Stimulated activated CD4-positive, alpha-beta T cell treated with anti-CD3 and anti-CD28 coated beads, Interleukin-4, amount 100 ng/mL, for 1 hour (primary cell): ENCODE results near the gene MED19.
"Not testable (repeated sequence)": the region's sequence is repeated elsewhere in the genome, so short reads cannot be mapped to it uniquely, and the experiment has no call there.

Experiments
- DNase-seq: peaks from one replicate; pipeline ENCODE4 v3.0.0-alpha.2; 2020

Gene MED19, protein sequence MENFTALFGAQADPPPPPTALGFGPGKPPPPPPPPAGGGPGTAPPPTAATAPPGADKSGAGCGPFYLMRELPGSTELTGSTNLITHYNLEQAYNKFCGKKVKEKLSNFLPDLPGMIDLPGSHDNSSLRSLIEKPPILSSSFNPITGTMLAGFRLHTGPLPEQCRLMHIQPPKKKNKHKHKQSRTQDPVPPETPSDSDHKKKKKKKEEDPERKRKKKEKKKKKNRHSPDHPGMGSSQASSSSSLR

GRCh38 chr11:57711414-57712255, at the start of gene MED19:
MED19 (minus strand) TSS chr11:57712215; CDS start chr11:57712179, 36 bp downstream.
- peak; percentile 65 for DNase-seq

DNA sequence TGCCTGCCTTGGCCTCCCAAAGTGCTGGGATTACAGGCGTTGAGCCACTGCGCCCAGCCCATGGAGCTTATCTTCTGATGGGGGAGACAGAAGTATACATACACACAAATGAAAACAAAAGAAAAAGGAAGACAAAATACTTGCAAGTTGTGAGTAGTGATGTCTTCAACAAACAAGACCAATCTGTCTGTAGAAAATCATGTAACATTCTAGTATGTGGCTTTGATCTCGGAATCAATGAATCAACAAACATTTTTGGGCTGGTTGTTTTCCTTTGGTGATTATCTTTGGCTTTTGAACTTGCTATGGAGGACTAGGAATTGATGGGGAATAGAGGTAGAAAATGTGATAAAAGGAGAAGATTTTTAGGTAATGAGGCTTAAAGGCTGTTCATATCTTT, 46.2 kb upstream of the MED19 start:
- no peak for DNase-seq

GRCh38 chr11:57752954-57753353, 40.9 kb upstream of the MED19 start:
- DNase-seq = no peak

GRCh38 chr11:57751676-57752253, 39.8 kb upstream of the MED19 start, which contains the start of gene BTBD18:
BTBD18 (minus strand) TSS chr11:57751819; CDS start chr11:57751188, 631 bp downstream.
- no peak for DNase-seq

DNA sequence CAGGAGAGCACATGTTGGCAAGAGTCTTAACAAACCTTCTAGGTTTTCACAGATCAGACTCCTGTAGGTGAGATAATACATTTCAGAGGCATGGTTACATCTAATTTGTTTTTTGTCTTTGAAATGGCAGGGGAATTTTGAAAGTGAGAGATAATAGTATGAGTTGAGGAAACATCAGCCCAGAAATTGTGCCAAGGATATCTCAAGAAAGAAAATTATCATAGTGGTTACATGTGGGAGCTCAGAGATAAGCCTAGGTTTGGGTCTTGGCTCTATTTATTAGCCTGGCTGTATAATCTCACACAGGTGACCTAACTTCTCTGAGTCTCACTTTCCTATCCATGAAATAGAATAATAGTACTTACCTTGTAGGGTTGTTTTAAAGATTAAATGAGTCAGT, 39.2 kb upstream of the MED19 start:
- DNase-seq = no peak

DNA sequence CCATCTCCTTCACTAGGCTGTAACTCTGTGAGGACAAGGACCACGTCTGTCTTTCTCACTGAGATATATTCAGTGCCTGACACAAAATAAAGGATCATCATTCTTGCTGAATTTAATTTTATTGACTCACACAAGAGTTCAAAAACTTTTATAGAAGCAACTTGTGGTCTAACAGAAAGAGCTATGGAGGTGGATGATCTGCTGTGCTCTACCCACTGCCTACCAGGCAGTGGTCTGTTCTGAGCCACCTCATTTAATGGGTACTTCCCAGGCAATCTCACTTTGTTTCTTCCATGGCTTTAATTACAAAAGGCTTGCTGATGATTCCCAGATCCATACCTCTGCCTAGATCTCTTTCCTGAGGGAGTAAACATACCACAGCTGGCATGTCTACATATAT, 34.9 kb upstream of the MED19 start:
- DNase-seq = no peak

- no peak for DNase-seq
These were observed 33.2 kb upstream of the MED19 start for GRCh38 chr11:57745206-57745605.

DNA sequence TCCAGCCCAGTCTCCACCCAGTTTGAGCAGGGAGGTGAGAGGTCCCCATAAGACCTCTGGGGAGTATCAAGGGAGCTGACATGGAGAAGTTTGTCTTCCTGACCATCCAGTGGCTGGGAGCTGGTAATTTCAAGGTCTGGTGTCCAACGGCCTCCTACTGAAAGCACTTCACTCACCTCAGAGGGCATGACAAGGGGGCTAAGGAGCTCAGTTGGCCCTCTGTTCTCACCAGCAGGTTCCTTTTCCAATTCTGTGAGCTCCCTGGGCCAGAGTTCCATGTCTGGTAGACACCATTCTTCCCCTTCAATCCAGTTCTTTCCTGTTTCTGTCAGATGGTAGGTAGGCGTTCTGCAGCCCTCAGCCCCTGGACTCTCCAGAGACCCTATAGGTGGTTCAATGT, 32.3 kb upstream of the MED19 start:
- no peak for DNase-seq

GRCh38 chr11:57742087-57742452, 30.1 kb upstream of the MED19 start:
- DNase-seq = no peak

- peak; percentile 94 for DNase-seq
These were observed 29.4 kb upstream of the MED19 start, which contains the start of gene SELENOH for GRCh38 chr11:57741132-57742086. SELENOH (plus strand) TSS chr11:57741491; CDS start chr11:57741596, 105 bp downstream.

- no peak for DNase-seq
These were observed 23.7 kb upstream of the MED19 start for GRCh38 chr11:57735619-57736298.

DNA sequence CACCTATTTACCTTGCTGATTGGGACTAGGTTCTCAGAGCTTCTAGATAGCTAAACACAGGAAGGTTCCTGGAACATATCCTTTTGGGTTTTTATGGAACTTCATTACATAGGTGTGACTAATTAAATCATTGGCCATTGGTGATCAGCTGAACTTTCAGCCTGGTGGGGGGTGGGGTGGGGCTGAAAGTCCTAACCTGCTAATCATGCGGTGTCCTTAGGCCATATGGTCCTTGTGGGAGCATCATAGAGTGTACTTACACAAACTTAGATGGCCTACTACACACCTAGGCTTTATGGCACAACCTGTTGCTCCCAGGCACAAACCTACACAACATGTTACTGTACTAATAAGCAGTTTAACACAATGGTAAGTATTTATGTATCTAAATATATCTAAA, 20.6 kb upstream of the MED19 start:
- DNase-seq = no peak

DNA sequence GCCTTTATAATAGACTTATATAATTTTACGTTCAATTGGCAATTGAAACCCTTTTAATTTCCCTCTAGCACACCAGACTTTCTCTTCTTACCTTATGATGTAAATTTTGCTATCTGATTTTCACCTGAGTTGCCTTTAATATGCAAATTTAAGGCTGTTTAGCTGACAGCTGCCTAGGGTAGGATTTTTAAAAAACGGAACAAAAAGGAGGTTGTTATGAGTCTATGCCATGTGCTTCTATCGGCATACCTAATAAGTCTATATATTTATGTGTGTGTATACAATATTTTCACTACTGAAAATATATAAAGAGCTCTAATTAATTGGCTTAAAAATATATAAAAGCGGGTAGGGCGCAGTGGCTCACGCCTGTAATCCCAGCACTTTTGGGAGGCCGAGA, 17.5 kb upstream of the MED19 start:
- no peak for DNase-seq

DNA sequence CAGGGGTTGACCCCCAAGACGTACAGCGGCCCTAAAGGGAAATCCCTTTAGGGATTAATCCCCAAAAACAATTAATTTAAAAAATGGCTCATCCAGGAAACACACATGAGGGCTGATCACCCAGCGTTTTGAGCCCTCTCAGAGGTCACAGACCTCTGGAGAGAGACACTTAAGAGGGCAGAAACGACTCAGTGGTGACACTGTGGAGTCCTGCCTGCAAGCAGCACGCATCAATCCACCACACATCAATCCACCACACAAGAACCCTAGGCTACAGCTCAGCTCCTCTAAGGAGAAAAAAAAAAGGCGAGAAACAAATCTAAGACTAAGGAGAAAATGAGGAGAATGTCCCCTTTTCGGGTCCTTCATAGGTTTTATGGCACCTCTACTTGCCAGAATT, 16.8 kb upstream of the MED19 start:
- DNase-seq = no peak

DNA sequence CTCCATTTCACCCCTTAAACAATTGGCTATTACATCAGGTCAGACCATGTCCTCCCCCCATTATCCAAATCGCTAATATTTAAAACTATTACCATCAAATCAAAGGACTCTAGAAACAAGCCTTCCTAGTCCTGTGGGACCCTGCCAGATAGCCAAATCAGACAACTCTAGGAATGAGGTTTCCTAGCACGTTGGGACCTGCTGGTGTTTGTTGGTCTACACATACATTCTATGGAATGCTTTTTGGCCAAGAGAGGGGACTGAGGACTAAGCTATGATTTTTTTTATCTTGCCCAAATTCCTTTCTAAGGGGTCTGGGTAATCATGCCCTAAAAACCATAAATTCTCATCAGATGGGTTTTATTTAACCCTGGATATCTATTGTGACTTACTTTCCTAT, 15.2 kb upstream of the MED19 start:
- DNase-seq = no peak

DNA sequence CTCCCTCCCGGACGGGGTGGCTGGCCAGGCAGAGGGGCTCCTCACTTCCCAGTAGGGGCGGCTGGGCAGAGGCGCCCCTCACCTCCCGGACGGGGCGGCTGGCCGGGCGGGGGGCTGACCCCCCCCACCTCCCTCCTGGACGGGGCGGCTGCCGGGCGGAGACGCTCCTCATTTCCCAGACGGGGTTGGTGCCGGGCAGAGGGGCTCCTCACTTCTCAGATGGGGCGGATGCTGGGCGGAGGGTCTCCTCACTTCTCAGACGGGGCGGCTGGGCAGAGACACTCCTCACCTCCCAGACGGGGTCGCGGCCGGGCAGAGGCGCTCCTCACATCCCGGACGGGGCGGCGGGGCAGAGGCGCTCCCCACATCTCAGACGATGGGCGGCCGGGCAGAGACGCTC, 4.7 kb upstream of the MED19 start:
- DNase-seq = not testable (repeated sequence)

DNA sequence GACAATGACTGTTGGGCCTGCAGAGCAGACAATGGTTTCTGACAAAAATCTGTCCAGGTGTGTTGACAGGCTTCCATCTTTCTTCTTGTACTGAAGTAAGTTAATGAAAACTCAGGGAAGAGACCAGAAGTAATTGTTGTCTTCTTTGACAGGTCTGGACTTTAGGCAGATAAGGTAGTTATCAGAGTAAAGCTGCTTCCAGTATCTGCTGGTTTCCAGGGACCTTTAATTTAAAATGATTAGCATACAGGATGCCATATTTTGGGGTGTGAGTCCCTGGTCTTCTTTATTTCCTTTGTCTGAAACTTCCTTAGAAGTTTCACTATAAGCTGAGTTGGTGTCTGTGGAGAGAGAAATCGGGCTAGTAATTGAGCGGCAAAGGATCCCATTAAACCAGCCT, 1.8 kb upstream of the MED19 start:
- no peak for DNase-seq

GRCh38 chr11:57712256-57713150, 488 bp upstream of the MED19 start, which contains the start of gene TMX2:
TMX2 (plus strand) TSS chr11:57712593; CDS start chr11:57712619, 26 bp downstream.
- DNase-seq = peak; percentile 88

DNA sequence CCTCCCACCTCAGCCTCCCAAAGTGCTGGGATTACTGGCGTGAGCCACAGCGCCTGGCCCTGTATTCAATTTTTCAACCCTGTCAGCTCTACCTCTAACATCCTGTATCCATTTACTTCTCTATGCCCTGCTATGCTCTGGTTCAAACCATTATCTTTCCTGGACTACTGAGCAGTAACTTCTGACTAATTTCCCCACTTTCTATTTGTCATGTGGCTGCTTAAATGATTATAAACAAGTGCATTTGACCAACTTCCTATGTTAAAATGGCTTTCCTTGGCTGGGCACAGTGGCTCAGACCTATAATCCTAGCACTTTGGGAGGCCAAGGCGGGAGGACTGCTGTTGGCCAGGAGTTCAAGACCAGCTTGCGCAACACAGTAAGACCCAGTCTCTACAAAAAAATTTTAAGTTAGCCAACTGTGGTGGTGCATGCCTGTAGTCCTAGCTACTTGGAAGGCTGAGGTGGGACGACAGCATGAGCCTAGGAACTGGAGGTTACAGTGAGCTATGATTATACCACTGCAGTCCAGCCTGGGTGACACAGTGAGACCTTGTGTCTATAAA, 2.1 kb downstream of the MED19 start:
- no peak for DNase-seq

GRCh38 chr11:57705432-57705831, 6.6 kb downstream of the MED19 start:
- not testable (repeated sequence) for DNase-seq

- DNase-seq = no peak
These were observed 7.1 kb downstream of the MED19 start for GRCh38 chr11:57704932-57705331.
